HG03196 (cell line): ENCODE results near the gene ITPRID1.

Experiments used
- ATAC-seq: cut with Tn5 transposase; IDR thresholded peaks from one replicate; pipeline ENCODE4 v1.9.1; 2021; ENCODE audit not compliant: unreplicated experiment

The ITPRID1 gene

GRCh38 chr7:31633467-31633866 is 119.6 kb downstream of the ITPRID1 start:
- no peak for ATAC-seq

DNA sequence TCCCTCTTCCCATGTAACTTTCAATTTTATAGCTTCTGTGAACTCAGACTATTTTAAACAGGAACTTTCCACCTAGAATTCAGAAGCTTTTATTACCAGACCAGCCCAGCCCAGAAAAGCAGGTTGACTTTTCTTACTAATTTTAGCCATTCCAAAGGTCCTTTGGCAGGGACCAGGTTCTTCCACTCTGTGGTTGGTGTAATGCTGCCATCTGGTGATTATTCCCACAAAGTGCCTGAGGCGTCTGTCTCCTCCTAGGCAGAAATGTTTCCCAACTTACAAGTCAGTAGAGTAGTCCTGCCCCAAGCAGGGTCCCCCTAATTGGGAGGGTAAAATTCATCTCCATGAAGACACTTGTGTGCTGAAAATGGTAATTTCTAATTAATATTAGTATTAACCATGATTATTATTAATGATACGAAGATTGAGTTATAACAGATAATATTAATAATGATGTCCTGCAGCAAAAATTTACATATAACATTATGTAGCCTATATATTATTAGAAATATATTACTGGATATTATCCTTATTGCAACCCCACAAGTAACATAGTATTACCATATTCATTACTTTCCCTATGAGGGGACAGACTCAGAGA is 120.1 kb downstream of the ITPRID1 start:
- no peak for ATAC-seq

DNA sequence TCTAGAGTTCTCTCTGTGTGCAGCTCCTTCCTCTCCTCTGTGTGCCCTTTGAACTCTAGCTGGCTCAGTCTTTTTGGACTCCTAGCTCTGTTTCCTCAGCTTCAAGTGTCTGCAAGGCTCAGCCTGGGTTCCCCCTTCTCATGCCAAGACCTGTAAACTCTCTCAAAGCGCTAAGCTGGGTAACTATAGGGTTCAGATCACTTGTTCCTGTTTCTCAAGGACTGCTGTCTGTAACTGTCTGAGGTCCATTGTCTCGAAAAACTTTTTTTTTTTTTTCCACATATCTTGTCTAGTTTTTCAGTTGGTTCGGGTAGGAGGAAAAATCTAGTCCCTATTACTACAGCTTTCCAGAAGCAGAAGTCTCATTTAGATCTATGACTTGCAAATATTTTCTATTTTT is 126.5 kb downstream of the ITPRID1 start:
- no peak for ATAC-seq

- no peak for ATAC-seq
Measured at GRCh38 chr7:31642681-31643115, 128.8 kb downstream of the ITPRID1 start.

DNA sequence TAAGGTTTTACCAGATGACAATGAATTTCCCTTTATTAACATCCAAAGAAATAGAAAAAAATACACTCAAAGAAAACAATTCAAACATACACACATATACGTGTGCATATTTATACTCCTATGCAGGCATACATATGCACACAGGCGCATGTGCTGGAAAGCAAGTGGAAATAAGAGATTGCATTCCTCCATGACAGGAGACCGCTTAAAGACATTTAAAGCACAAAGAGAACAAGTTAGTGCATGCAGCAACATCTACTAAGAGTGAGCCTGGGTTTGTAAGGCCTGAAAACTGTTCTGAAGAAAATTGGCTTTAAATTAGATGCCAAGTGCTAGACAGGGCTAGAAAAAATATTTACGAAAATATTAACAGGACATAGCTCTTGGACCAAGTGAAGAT is 133.1 kb downstream of the ITPRID1 start:
- ATAC-seq: no peak

DNA sequence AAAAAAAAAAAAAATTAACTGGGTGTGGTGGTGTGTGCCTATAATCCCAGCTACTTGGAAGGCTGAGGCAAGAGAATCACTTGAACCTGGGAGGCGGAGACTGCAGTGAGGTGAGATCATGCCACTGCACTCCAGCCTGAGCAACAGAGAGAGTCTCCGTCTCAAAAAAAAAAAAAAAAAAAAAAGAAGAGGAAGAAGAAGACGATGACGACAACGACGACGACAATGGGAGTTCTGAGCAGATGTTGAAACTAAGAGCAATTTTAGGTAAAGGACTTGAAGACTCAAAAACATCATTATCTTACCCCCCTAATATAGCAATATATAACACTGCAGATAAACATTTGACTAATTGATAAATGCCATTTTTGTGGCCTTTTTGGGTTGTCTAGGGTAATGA is 133.6 kb downstream of the ITPRID1 start:
- ATAC-seq: no peak

DNA sequence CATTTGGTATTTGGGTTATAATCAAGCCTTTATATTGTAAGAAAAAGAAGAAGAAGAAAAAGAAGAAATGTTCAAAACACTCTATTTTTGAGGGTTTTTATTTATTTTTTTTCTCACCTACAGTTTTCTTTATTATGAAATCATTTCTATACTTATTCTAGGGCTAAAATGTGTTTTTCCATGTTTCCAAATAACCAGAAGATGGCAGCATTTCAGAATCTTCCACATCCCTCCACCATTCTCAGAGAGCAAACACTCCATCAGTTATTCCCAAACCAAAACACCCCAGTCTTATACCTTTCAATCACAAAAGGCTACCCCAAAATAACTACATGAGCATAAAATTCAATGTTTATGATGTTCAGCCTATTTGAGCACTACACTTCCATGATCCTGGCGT is 134.4 kb downstream of the ITPRID1 start:
- no peak for ATAC-seq

GRCh38 chr7:31648880-31649279 is 135.0 kb downstream of the ITPRID1 start:
- no peak for ATAC-seq

DNA sequence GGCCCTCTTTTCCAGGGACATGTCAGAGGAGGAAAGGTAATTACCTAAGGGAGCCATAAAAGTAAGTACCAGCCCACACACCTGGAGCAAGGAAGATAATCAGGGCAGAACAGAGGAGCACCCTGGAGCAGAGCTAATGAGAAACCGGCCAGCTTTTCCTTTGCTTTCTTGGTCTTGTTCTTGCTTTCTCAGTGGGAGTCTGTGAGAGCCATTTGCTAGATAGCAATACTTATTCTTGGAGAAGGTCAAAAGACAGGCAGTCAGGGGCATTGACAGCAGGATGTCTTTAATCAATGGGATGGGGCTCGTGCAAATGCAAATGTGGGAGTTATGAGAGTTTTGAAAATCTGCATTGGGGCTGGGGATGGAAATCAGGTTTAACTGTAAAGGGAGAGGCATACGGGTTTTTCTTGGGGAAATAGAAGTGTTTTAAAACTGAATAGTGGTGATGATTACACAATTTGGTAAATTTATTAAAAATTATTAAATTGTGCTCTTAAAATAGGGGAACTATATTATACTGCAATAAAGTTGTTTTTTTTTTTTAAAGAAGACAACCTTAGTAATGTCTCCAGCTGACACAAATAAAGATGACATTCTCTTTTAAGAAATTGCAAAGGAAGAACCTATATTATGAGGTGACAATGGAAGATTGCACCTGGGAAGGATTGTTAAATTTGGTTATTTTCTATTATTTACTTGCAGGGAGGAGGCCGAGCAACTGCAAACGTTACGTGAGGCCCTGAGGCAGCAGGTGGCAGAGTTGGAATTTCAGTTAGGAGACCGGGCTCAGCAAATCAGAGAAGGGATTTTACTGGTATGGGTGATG is 137.6 kb downstream of the ITPRID1 start:
- no peak for ATAC-seq

DNA sequence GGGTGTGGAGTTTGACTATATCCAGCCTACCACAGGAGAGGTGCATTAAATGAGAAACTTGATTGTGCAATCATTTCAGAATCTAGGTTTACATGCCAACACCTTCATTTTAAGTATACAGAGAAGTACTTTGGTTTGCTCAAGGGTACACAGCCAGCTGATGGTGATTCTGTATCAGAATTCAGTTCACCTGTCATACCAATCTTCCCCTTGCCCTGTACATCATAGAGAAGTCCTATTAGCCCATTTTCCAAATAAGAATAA is 138.1 kb downstream of the ITPRID1 start:
- ATAC-seq: no peak

GRCh38 chr7:31663072-31663471 is 149.2 kb downstream of the ITPRID1 start:
- ATAC-seq: no peak

- ATAC-seq: no peak
Measured at GRCh38 chr7:31664890-31665289, 151.0 kb downstream of the ITPRID1 start.

- ATAC-seq: no peak
Measured at GRCh38 chr7:31665546-31665945, 151.7 kb downstream of the ITPRID1 start.

DNA sequence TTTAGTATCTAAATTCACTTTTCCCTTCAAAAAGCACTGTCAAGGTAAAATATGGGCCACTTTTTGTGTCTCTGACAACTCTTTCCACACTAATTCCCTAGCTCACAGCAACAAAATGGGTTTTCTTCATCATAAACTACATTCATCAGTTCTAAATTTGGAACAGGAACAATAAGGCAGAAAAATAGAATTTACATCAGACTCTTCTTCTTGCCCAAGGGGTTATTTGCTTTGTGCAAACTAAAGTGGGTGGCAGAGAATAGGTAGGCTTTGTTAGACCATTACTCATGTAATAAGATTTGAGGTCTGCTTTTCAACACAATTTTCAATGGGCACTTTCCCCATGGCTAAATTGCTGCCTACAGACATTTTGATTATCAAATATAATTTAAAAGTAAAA is 155.6 kb downstream of the ITPRID1 start:
- no peak for ATAC-seq

GRCh38 chr7:31679574-31680305 is 165.8 kb downstream of the ITPRID1 start:
- ATAC-seq: no peak

DNA sequence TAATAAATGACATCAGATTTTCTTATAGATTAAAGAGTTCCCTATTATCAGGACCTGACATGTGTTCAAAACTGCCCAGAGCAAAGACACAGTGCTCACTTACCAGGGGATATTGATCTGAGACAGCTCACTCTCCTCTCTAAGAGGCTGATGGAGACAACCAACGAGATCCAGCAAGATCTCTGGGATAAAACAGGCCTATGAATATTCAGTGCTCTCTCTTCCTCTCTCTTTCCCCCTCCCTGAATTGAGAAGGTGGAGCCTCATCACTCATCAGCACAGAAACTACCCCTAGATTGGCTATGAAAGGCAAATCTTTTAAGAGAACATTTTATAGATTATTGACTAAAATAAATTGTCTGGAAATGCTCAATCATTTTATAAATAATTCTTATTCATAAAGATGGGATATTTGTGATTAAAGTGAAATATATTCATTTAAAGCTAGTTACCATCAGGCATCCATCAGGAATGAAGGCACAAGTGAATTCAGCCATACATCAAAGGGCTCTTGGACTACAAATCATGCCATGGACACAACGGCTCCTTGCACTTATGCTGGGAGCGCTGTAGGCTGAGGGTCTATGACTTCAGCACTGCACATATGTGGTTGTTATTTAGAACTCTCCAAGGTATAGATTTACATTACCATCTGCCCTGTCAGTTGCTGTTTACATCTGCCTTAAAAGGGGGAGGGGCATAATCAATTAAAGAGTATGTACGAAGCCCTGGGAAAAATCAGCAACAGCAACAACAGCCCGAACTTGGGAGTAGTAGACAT is 169.7 kb downstream of the ITPRID1 start:
- no peak for ATAC-seq

DNA sequence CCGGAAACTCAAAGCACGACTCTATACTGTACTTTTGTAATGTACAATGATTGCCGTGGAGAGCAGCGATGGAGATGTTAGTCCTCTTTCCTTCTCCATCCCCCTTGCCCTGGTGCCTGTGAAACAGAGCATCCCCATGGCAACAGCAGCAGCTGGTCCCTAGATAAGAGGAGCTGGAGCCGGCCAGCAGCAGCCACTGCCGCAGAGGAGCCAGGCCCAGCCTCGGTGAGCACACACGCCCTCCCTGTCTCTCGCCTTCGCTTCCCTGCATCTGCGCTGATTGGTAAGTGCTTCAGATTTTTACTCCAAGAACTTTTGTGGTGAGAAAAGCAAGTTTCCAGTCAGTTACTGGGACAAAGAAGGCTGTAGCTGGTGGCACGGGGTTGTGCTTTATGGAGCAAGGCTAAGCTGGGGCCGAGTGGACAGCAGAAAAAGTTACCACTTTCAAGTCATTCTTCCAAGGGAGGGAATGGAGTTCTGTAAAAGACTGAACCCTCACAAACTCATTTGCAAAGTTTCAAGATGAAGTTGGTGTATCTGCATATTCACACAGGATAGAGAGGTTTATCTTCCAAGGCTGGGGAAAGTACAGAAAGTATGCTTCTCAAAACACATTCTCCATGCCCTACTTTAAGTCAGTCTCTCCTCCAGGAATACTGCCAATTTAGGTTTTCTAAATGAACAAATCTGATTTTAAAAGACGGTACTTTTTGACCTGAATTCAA is 173.3 kb downstream of the ITPRID1 start, which contains the start of gene PPP1R17:
TSS of gene PPP1R17 (plus strand) at position 192 of the 725 bp plus-strand sequence. CDS start 5,227 bp downstream, outside the sequence.
- ATAC-seq: no peak

DNA sequence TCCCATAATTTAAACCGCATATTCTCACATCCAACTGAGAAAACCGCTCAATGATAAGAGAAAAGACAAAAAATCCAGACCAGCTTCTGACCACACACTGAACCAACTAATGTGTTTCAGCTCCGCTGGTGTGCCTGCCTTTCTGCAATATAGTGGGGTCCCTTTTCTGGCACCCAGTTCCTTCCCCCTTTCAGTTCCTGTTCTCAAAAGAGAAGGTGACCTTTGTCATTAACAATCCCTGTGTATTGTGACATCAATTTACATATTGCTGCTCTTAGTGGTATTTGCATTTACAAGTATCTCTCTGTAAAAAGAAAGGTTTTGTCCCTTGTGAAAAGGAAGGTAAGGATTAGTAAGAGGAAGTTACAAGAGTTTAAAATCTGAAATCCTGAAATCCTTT is 174.5 kb downstream of the ITPRID1 start:
- no peak for ATAC-seq

GRCh38 chr7:31688996-31689395 is 175.1 kb downstream of the ITPRID1 start:
- no peak for ATAC-seq

DNA sequence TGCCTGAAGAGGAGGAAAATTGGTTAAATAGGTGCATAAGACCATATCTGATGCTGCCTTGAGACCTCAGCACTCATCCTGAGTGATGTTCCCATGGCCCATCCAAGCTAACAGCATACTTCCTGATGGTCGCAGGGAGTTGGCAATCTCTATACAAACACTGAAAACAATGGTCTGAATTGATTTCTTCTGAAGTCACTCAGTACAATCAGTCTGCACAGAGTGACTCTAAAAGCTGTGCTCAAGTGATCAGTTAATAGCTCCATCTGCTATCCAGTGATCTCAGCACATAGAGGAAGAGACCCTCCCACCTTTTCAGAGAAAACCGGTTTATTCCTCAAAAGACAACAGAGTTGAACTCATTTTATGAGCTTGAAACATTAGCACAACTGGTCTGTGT is 177.0 kb downstream of the ITPRID1 start:
- no peak for ATAC-seq

- ATAC-seq: no peak
Measured at GRCh38 chr7:31692451-31692850, 178.6 kb downstream of the ITPRID1 start.
